Neural cell (in vitro differentiated cells): ENCODE data around the gene HPDL.

Experiments used
- EP300 ChIP-seq: fragments of 450-650 bp; conservative IDR thresholded peaks from 2 replicates; pipeline ENCODE4 v1.6.1; 2014; ENCODE audit warnings: antibody characterized with exemption, mild to moderate bottlenecking, moderate library complexity; ENCODE audit not compliant: poor library complexity, severe bottlenecking
- EZH2 ChIP-seq: fragments of 200-600, 300-800 bp; shearing (Covaris generic), sonication (generic); IDR thresholded peaks from 2 replicates; pipeline ENCODE4 v1.6.1; 2014; ENCODE audit warnings: antibody characterized with exemption, low read length, borderline replicate concordance, mild to moderate bottlenecking; ENCODE audit not compliant: insufficient read depth, poor library complexity, severe bottlenecking
- POLR2AphosphoS5 ChIP-seq: IDR thresholded peaks from 2 replicates; pipeline ENCODE4 v1.6.1; 2012
- RAD21 ChIP-seq: fragments of 450-650 bp; conservative IDR thresholded peaks from 2 replicates; pipeline ENCODE4 v1.6.1; 2014; ENCODE audit warnings: antibody characterized with exemption, mild to moderate bottlenecking, moderate library complexity
- SMC3 ChIP-seq: fragments of 450-650 bp; conservative IDR thresholded peaks from 2 replicates; pipeline ENCODE4 v1.6.1; 2014; ENCODE audit warnings: antibody characterized with exemption, mild to moderate bottlenecking, moderate library complexity; ENCODE audit not compliant: poor library complexity
- TAF1 ChIP-seq: IDR thresholded peaks from 2 replicates; pipeline ENCODE4 v1.6.1; 2012; ENCODE audit warnings: low read depth
- TF ChIP-seq, protein P1 (sequence below): fragments of 450-650 bp; IDR thresholded peaks from 2 replicates; pipeline ENCODE4 v1.5.1; 2014; ENCODE audit warnings: antibody characterized with exemption, mild to moderate bottlenecking, moderate library complexity; ENCODE audit not compliant: poor library complexity, severe bottlenecking
- TF ChIP-seq, protein P2 (sequence below): IDR thresholded peaks from 2 replicates; pipeline ENCODE4 v1.6.1; 2012; ENCODE audit warnings: borderline replicate concordance

DNA sequence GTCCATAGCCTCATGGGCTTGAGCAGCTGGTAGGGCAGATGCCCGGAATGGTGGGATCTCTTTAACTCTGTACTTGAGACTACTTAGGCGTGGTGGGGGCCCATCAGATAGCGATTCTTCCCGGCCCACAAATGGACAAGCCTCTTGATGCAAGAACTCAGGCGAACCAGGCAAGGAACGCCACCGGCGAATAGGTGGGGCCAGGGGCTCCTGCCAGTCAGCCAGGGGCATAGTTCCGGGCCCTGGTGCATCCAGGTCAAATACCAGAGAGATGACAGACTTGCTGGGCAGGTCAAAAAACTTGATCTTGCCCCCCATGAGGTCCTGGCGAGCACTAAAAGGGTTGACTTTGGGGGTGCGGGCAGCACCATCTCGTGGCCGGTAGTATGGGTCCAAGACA, 18.3 kb downstream of the HPDL start:
- TF ChIP-seq, protein P1, sequence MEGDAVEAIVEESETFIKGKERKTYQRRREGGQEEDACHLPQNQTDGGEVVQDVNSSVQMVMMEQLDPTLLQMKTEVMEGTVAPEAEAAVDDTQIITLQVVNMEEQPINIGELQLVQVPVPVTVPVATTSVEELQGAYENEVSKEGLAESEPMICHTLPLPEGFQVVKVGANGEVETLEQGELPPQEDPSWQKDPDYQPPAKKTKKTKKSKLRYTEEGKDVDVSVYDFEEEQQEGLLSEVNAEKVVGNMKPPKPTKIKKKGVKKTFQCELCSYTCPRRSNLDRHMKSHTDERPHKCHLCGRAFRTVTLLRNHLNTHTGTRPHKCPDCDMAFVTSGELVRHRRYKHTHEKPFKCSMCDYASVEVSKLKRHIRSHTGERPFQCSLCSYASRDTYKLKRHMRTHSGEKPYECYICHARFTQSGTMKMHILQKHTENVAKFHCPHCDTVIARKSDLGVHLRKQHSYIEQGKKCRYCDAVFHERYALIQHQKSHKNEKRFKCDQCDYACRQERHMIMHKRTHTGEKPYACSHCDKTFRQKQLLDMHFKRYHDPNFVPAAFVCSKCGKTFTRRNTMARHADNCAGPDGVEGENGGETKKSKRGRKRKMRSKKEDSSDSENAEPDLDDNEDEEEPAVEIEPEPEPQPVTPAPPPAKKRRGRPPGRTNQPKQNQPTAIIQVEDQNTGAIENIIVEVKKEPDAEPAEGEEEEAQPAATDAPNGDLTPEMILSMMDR = no peak
- TF ChIP-seq EZH2 (no peak), EP300 (no peak), SMC3 (no peak), POLR2AphosphoS5 (no peak), RAD21 (no peak), TAF1 (no peak)
- TF ChIP-seq, protein P2, sequence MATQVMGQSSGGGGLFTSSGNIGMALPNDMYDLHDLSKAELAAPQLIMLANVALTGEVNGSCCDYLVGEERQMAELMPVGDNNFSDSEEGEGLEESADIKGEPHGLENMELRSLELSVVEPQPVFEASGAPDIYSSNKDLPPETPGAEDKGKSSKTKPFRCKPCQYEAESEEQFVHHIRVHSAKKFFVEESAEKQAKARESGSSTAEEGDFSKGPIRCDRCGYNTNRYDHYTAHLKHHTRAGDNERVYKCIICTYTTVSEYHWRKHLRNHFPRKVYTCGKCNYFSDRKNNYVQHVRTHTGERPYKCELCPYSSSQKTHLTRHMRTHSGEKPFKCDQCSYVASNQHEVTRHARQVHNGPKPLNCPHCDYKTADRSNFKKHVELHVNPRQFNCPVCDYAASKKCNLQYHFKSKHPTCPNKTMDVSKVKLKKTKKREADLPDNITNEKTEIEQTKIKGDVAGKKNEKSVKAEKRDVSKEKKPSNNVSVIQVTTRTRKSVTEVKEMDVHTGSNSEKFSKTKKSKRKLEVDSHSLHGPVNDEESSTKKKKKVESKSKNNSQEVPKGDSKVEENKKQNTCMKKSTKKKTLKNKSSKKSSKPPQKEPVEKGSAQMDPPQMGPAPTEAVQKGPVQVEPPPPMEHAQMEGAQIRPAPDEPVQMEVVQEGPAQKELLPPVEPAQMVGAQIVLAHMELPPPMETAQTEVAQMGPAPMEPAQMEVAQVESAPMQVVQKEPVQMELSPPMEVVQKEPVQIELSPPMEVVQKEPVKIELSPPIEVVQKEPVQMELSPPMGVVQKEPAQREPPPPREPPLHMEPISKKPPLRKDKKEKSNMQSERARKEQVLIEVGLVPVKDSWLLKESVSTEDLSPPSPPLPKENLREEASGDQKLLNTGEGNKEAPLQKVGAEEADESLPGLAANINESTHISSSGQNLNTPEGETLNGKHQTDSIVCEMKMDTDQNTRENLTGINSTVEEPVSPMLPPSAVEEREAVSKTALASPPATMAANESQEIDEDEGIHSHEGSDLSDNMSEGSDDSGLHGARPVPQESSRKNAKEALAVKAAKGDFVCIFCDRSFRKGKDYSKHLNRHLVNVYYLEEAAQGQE = no peak
